ENCODE data around the gene CNNM4.

Gene CNNM4

GRCh38 chr2:96837575-96837974 lies 76.9 kb downstream of the CNNM4 start:
- DNase-seq = no peak

- no peak for DNase-seq
Observed at GRCh38 chr2:96838345-96839292, 77.9 kb downstream of the CNNM4 start.

- no peak for DNase-seq
Observed at GRCh38 chr2:96839293-96839874, 78.7 kb downstream of the CNNM4 start.

- peak; percentile 72 for DNase-seq
Observed at GRCh38 chr2:96839875-96840850, 79.5 kb downstream of the CNNM4 start.

GRCh38 chr2:96841701-96842495 lies 81.2 kb downstream of the CNNM4 start:
- no peak for DNase-seq

GRCh38 chr2:96842600-96842999 lies 81.9 kb downstream of the CNNM4 start:
- DNase-seq = no peak

- DNase-seq = no peak
Observed at GRCh38 chr2:96843538-96844268, 83.0 kb downstream of the CNNM4 start, which contains the start of gene ANKRD23. TSS of gene ANKRD23 (minus strand) at chr2:96844021. CDS start at chr2:96843992, 29 bp downstream.

GRCh38 chr2:96844405-96844808 lies 83.7 kb downstream of the CNNM4 start:
- no peak for DNase-seq

GRCh38 chr2:96846825-96847224 lies 86.1 kb downstream of the CNNM4 start:
- no peak for DNase-seq

GRCh38 chr2:96847586-96847985 lies 86.9 kb downstream of the CNNM4 start:
- no peak for DNase-seq

- DNase-seq = no peak
Observed at GRCh38 chr2:96848264-96848663, 87.6 kb downstream of the CNNM4 start.

- no peak for DNase-seq
Observed at GRCh38 chr2:96852667-96853066, 92.0 kb downstream of the CNNM4 start.

GRCh38 chr2:96853321-96853720 lies 92.6 kb downstream of the CNNM4 start:
- DNase-seq = no peak

GRCh38 chr2:96856776-96857666 lies 96.3 kb downstream of the CNNM4 start:
- peak; percentile 86 for DNase-seq

- peak; percentile 100 for DNase-seq
Observed at GRCh38 chr2:96857667-96858372, 97.1 kb downstream of the CNNM4 start, which contains the start of gene ANKRD39. TSS of gene ANKRD39 (minus strand) at chr2:96858016. CDS start at chr2:96857987, 29 bp downstream.

GRCh38 chr2:96859099-96859649 lies 98.5 kb downstream of the CNNM4 start:
- DNase-seq = peak; percentile 62

GRCh38 chr2:96859681-96860064 lies 99.0 kb downstream of the CNNM4 start:
- DNase-seq = no peak

GRCh38 chr2:96860065-96861029 lies 99.6 kb downstream of the CNNM4 start:
- DNase-seq = peak; percentile 58

Measured in DMS53 (cell line).